ENCODE results near the gene HS2ST1.
"Not testable (repeated sequence)": the region's sequence is repeated elsewhere in the genome, so short reads cannot be mapped to it uniquely, and the experiment has no call there.

HS2ST1 gene

GRCh38 chr1:87023326-87023725, 108.9 kb downstream of the HS2ST1 start:
- DNase-seq (ENCODE audit: low read depth, low spot score) = no peak

- no peak for DNase-seq (ENCODE audit: low read depth, low spot score)
Observed at GRCh38 chr1:87024936-87025540, 110.6 kb downstream of the HS2ST1 start.

- not testable (repeated sequence) for DNase-seq (ENCODE audit: low read depth, low spot score)
Observed at GRCh38 chr1:87027561-87027960, 113.1 kb downstream of the HS2ST1 start.

- DNase-seq (ENCODE audit: low read depth, low spot score) = no peak
Observed at GRCh38 chr1:87028576-87028975, 114.1 kb downstream of the HS2ST1 start.

DNA sequence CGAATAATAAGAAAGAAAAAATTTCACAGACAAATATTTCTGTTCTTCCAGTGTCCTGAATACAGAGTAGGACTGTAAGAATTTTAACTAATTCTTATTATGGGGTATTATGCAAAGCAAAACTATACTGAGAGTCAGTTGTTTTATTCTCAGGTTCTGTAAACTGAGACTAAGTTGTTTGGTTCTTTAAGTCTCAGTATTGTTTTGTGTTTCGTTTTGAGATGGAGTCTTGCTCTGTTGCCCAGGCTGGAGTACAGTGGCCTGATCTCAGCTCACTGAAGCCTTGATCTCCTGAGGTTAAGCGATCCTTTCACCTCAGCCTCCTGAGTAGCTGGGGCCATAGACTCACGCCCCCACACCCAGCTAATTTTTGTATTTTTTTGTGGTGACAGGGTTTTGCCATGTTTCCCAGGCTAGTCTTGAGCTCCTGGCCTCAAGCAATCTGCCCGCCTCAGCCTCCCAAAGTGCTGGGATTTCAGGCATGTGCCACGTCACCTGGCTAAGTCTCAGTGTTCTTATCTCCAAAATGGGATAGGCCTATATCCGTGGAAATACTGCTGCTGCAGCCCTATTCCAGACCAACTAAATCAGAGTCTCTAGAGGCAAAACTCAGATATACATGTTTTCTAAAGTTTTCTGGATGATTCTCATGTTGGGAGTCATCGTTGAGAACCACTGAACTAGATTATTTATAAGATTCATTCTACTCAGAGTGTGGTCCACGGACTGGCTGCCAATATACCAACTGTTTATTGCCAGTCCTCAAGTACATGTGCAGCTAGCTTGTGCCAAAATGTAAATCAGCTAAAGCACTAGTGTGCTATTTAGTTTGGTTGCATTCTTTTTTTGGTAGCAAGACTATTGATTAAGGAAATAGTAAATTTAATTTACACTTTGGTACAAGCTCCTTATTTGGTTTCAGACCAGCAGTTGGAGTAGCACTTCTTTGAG, 116.6 kb downstream of the HS2ST1 start:
- DNase-seq (ENCODE audit: low read depth, low spot score) = no peak

GRCh38 chr1:87034351-87034750, 119.9 kb downstream of the HS2ST1 start:
- no peak for DNase-seq (ENCODE audit: low read depth, low spot score)

DNA sequence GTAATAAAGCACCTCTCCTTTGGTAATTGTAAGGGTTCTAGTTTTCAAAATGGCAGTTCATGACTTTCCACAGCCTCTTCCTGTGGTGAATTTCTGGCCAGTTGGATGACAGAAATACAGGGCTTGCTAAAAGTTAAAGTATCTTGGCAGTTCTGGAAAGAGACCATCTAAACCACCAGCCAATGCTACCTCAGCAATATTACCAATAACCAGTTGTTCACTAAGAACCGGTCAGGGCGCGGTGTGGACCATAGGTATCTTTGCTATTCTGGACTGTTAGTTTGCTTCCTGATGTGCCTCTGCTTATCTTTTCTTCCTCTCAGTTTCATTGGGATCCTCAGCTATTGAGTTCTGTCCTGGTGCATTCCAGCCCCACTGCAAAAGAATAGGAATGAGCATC, 124.7 kb downstream of the HS2ST1 start:
- no peak for DNase-seq (ENCODE audit: low read depth, low spot score)

- no peak for DNase-seq (ENCODE audit: low read depth, low spot score)
Observed at GRCh38 chr1:87042111-87042811, 127.8 kb downstream of the HS2ST1 start.

- DNase-seq (ENCODE audit: low read depth, low spot score) = no peak
Observed at GRCh38 chr1:87044424-87044823, 130.0 kb downstream of the HS2ST1 start.

- DNase-seq (ENCODE audit: low read depth, low spot score) = no peak
Observed at GRCh38 chr1:87044840-87045239, 130.4 kb downstream of the HS2ST1 start.

- DNase-seq (ENCODE audit: low read depth, low spot score) = peak; percentile 7
Observed at GRCh38 chr1:87045761-87046304, 131.4 kb downstream of the HS2ST1 start.

- DNase-seq (ENCODE audit: low read depth, low spot score) = no peak
Observed at GRCh38 chr1:87046951-87047350, 132.5 kb downstream of the HS2ST1 start.

- DNase-seq (ENCODE audit: low read depth, low spot score) = no peak
Observed at GRCh38 chr1:87048237-87048636, 133.8 kb downstream of the HS2ST1 start.

DNA sequence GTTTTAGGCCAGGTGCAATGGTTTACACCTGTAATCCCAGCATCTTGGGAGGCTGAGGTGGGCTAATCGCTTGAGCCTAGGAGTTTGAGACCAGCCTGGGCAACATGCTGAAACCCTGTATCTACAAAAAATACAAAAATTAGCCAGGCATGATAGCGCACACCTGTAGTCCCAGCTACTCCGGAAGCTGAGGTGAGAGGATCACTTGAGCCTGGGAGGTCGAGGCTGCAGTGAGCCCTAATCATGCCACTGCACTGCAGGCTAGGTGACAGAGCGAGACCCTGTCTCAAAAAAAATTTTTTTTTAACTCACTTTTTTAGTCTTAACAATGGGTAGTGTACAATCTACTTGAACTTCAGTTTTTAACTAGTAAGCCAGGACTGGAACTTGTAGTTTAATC, 137.5 kb downstream of the HS2ST1 start:
- DNase-seq (ENCODE audit: low read depth, low spot score) = no peak

- DNase-seq (ENCODE audit: low read depth, low spot score) = no peak
Observed at GRCh38 chr1:87052400-87052799, 138.0 kb downstream of the HS2ST1 start.

GRCh38 chr1:87052961-87053360, 138.5 kb downstream of the HS2ST1 start:
- no peak for DNase-seq (ENCODE audit: low read depth, low spot score)

DNA sequence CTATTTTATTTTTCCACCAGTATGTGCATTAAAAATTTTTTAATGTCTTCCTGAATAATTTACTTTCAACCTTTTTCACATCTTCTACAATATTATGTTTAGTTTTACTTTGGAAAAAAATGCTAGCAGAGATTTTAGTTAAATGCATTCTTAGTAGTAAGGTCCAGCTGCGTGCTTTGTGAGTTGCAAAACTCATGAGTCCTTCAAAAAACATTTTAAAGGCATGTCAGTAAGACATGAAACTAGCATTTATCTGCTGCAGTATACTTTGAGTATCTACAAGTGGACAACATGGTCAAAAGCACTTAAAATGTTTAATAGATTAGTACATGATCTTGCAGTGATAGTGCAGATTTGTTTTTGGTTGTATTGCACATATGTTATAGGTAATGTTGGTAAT, 139.0 kb downstream of the HS2ST1 start:
- DNase-seq (ENCODE audit: low read depth, low spot score) = no peak

- DNase-seq (ENCODE audit: low read depth, low spot score) = no peak
Observed at GRCh38 chr1:87056974-87057373, 142.5 kb downstream of the HS2ST1 start.

DNA sequence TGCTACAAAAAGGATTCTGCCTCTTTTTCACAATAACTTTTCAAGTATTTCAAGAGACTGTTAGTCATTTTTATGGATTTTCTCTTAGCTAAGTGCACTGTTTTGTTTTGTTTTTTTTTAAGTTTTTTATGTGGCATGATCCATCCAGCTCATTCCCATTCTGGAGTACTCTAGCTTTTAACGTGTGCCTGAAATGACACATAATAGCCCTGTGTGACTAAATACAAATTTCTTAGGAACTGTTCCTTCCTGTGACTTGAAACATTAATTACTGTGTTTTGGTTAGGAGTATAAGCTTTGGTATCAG, 143.9 kb downstream of the HS2ST1 start:
- DNase-seq (ENCODE audit: low read depth, low spot score) = no peak

- no peak for DNase-seq (ENCODE audit: low read depth, low spot score)
Observed at GRCh38 chr1:87061742-87062156, 147.3 kb downstream of the HS2ST1 start.

- DNase-seq (ENCODE audit: low read depth, low spot score) = no peak
Observed at GRCh38 chr1:87062687-87063086, 148.3 kb downstream of the HS2ST1 start.

DNA sequence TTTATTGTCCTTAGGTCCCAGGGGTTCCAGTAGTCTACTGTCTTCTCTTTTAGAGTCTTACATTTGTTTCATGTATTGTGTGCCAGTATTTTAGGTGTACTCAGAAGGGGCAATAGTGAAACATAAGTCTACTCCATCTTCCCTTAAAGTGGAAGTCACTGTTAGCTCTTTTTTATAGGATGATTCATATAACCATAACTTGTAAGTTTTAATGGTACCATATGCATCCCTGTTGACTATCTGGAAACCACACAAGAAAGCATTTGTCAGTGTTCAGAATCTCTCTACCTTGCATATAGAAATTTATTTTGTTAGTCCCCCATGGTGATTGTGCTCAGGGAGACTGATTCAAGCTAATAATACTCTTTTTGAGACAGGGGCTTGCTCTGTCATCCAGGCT, 149.9 kb downstream of the HS2ST1 start:
- no peak for DNase-seq (ENCODE audit: low read depth, low spot score)
